Neural cell (in vitro differentiated cells): ENCODE data around the gene EXOC8. TPM values are rescaled to one million over a fixed set of nuclear protein-coding genes. Genes with fewer than 3 reads are reported as not detected.

Experiments used
- H2AFZ ChIP-seq: fragments of 200-600, 300-800 bp; sonication (generic), shearing (Covaris generic); 2 replicates; pipeline ENCODE4 v1.6.0; 2014; ENCODE audit warnings: low read depth, mild to moderate bottlenecking, antibody characterized with exemption, low read length, moderate library complexity
- H3F3A ChIP-seq: fragments of 200-600 bp; shearing (Covaris generic); 2 replicates; pipeline ENCODE4 v1.6.1; 2016; ENCODE audit warnings: mild to moderate bottlenecking, moderate library complexity, mixed read lengths, antibody characterized with exemption, low read length; ENCODE audit not compliant: insufficient read depth, poor library complexity, severe bottlenecking
- H3K27ac ChIP-seq: fragments of 200-600, 300-800 bp; sonication (generic), shearing (Covaris generic); 2 replicates; pipeline ENCODE4 v1.5.1; 2014; ENCODE audit warnings: mild to moderate bottlenecking, low read length, moderate library complexity
- H3K27me3 ChIP-seq: fragments of 300-800, 200-600 bp; sonication (generic), shearing (Covaris generic); 2 replicates; pipeline ENCODE4 v1.6.0; 2014; ENCODE audit warnings: mild to moderate bottlenecking, low read depth, low read length, moderate library complexity; ENCODE audit not compliant: insufficient read depth
- H3K36me3 ChIP-seq: fragments of 300-800, 200-600 bp; sonication (generic), shearing (Covaris generic); 2 replicates; pipeline ENCODE4 v1.5.1; 2014; ENCODE audit warnings: mild to moderate bottlenecking, antibody characterized with exemption, low read length, moderate library complexity; ENCODE audit not compliant: insufficient read depth
- H3K4me2 ChIP-seq: fragments of 300-800, 200-600 bp; sonication (generic), shearing (Covaris generic); 2 replicates; pipeline ENCODE4 v1.6.0; 2014; ENCODE audit warnings: mild to moderate bottlenecking, low read length
- H3K4me3 ChIP-seq: fragments of 300-800, 200-600 bp; sonication (generic), shearing (Covaris generic); 2 replicates; pipeline ENCODE4 v1.5.1; 2014; ENCODE audit warnings: mild to moderate bottlenecking, low read length, moderate library complexity
- H3K79me2 ChIP-seq: fragments of 200-600 bp; shearing (Covaris generic); replicated peaks from 2 replicates; pipeline ENCODE4 v1.6.0; 2014; ENCODE audit warnings: mild to moderate bottlenecking, low read length, moderate library complexity; ENCODE audit not compliant: insufficient read depth
- H3K9ac ChIP-seq: fragments of 300-800, 200-600 bp; sonication (generic), shearing (Covaris generic); 2 replicates; pipeline ENCODE4 v1.6.1; 2016; ENCODE audit warnings: mild to moderate bottlenecking, low read length, mixed read lengths
- H3K9me2 ChIP-seq: fragments of 200-600 bp; shearing (Covaris generic); 2 replicates; pipeline ENCODE4 v1.6.1; 2016; ENCODE audit warnings: mild to moderate bottlenecking, low read length, mixed read lengths; ENCODE audit not compliant: insufficient read depth
- H3K9me3 ChIP-seq: fragments of 200-600, 300-800 bp; sonication (generic), shearing (Covaris generic); 2 replicates; pipeline ENCODE4 v1.6.1; 2016; ENCODE audit warnings: mild to moderate bottlenecking, mixed run types, low read length, moderate library complexity, mixed read lengths
- H4K20me1 ChIP-seq: fragments of 200-600 bp; shearing (Covaris generic); 2 replicates; pipeline ENCODE4 v1.6.1; 2016; ENCODE audit warnings: mild to moderate bottlenecking, mixed run types; ENCODE audit not compliant: insufficient read depth
- EP300 ChIP-seq: fragments of 450-650 bp; conservative IDR thresholded peaks from 2 replicates; pipeline ENCODE4 v1.6.1; 2014; ENCODE audit warnings: antibody characterized with exemption, mild to moderate bottlenecking, moderate library complexity; ENCODE audit not compliant: poor library complexity, severe bottlenecking
- EZH2 ChIP-seq: fragments of 200-600, 300-800 bp; shearing (Covaris generic), sonication (generic); IDR thresholded peaks from 2 replicates; pipeline ENCODE4 v1.6.1; 2014; ENCODE audit warnings: antibody characterized with exemption, low read length, borderline replicate concordance, mild to moderate bottlenecking; ENCODE audit not compliant: insufficient read depth, poor library complexity, severe bottlenecking
- MXI1 ChIP-seq: fragments of 450-650 bp; conservative IDR thresholded peaks from 2 replicates; pipeline ENCODE4 v1.6.1; 2014; ENCODE audit warnings: antibody characterized with exemption, mild to moderate bottlenecking; ENCODE audit not compliant: poor library complexity, severe bottlenecking
- POLR2AphosphoS5 ChIP-seq: IDR thresholded peaks from 2 replicates; pipeline ENCODE4 v1.6.1; 2012
- RAD21 ChIP-seq: fragments of 450-650 bp; conservative IDR thresholded peaks from 2 replicates; pipeline ENCODE4 v1.6.1; 2014; ENCODE audit warnings: antibody characterized with exemption, mild to moderate bottlenecking, moderate library complexity
- SMC3 ChIP-seq: fragments of 450-650 bp; conservative IDR thresholded peaks from 2 replicates; pipeline ENCODE4 v1.6.1; 2014; ENCODE audit warnings: antibody characterized with exemption, mild to moderate bottlenecking, moderate library complexity; ENCODE audit not compliant: poor library complexity
- TAF1 ChIP-seq: IDR thresholded peaks from 2 replicates; pipeline ENCODE4 v1.6.1; 2012; ENCODE audit warnings: low read depth
- polyA plus RNA-seq: library from polyadenylated mRNA; depleted of rRNA; stranded (reverse); fragments of >200 nt; gene quantifications from 2 replicates; pipeline ENCODE4 v1.2.3, GENCODE V29; 2014
- TF ChIP-seq, protein P1 (sequence below): fragments of 450-650 bp; IDR thresholded peaks from 2 replicates; pipeline ENCODE4 v1.5.1; 2014; ENCODE audit warnings: antibody characterized with exemption, mild to moderate bottlenecking, moderate library complexity; ENCODE audit not compliant: poor library complexity, severe bottlenecking
- TF ChIP-seq, protein P2 (sequence below): IDR thresholded peaks from 2 replicates; pipeline ENCODE4 v1.6.1; 2012; ENCODE audit warnings: borderline replicate concordance

Gene EXOC8
- polyA plus RNA-seq, 1 donor from 2014 or later: 12.9 TPM

- TF ChIP-seq SMC3 (no peak), EP300 (no peak), POLR2AphosphoS5 (no peak), MXI1 (no peak)
- TF ChIP-seq, protein P1, sequence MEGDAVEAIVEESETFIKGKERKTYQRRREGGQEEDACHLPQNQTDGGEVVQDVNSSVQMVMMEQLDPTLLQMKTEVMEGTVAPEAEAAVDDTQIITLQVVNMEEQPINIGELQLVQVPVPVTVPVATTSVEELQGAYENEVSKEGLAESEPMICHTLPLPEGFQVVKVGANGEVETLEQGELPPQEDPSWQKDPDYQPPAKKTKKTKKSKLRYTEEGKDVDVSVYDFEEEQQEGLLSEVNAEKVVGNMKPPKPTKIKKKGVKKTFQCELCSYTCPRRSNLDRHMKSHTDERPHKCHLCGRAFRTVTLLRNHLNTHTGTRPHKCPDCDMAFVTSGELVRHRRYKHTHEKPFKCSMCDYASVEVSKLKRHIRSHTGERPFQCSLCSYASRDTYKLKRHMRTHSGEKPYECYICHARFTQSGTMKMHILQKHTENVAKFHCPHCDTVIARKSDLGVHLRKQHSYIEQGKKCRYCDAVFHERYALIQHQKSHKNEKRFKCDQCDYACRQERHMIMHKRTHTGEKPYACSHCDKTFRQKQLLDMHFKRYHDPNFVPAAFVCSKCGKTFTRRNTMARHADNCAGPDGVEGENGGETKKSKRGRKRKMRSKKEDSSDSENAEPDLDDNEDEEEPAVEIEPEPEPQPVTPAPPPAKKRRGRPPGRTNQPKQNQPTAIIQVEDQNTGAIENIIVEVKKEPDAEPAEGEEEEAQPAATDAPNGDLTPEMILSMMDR: no peak
- H3K9ac ChIP-seq: no peak overlapping the region
- no peaks in the 10 kb centered on the region for H4K20me1 ChIP-seq
- no peaks in the 10 kb centered on the region for H3K27me3 ChIP-seq
- no peak overlapping the region for H3K4me2 ChIP-seq
- no peaks in the 10 kb centered on the region for H3K9me2 ChIP-seq
- H3F3A ChIP-seq: no peaks in the 10 kb centered on the region
- no peaks in the 10 kb centered on the region for H3K36me3 ChIP-seq
- no peak overlapping the region for H3K4me3 ChIP-seq
- H3K9me3 ChIP-seq: no peaks in the 10 kb centered on the region
- no peak overlapping the region for H3K27ac ChIP-seq
- H2AFZ ChIP-seq: no peak overlapping the region
- H3K79me2 ChIP-seq: no peaks in the 10 kb centered on the region
These were observed 24.0 kb downstream of the EXOC8 start for GRCh38 chr1:231313661-231314060.

DNA sequence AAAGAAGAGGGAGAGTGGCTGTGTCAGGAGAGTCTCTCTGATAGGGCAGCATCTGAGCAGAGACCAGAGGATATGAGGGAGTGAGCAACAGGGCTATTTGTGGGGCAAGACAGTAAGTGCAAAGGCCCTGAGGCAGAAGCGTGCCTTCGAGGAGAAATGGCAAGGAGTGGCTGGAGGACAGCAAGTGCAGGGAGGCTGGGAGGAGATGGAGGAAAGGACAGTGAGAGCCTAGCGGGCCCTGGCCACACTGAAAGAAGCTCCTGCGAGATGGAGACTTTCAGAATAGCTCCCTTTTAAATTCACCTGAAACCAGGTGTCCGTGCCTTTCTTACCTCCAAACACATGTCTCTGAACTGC, 25.2 kb downstream of the EXOC8 start:
- no peaks in the 10 kb centered on the region for H4K20me1 ChIP-seq
- H3K4me3 ChIP-seq: no peak overlapping the region
- no peaks in the 10 kb centered on the region for H3K9me3 ChIP-seq
- H3K4me2 ChIP-seq: no peak overlapping the region
- H2AFZ ChIP-seq: no peak overlapping the region
- H3K36me3 ChIP-seq: no peaks in the 10 kb centered on the region
- no peaks in the 10 kb centered on the region for H3K9me2 ChIP-seq
- no peak overlapping the region for H3K27ac ChIP-seq
- no peak overlapping the region for H3K9ac ChIP-seq
- H3K79me2 ChIP-seq: no peaks in the 10 kb centered on the region
- H3K27me3 ChIP-seq: no peaks in the 10 kb centered on the region
- no peaks in the 10 kb centered on the region for H3F3A ChIP-seq
- no peak for TF ChIP-seq RAD21
- no peak for TF ChIP-seq EZH2

DNA sequence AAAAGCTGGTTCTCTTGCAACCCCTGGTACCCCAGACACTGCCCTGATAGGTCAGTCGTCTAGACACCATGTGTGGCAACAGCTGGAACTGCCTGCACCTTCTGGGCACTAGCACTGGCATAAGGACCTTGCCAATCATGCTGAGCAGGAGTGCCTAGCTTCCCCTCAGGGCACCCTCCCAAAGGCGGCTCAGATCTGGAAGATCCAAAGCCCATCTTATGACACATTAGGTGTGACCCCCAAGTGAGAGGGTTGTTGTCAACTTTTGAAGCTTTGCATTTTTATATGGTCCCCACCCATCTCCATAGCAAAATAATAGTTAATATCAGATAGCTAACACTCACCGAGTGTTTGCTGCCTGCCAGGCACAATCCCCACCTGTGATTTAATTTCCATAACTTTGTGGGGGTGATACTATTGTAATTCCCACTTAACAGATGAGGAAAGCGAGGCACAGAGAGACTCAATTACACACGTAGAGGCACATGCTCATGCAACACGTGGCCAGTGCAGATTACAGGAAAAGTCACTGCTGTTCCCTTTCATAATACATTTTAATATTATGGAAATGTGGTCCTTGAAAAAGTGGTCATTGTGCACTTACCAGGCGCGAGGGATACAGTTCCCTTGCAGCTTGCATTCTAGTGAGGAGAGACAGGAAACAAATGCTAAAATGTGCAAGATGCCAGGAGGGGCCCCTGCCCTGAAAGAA, 25.8 kb downstream of the EXOC8 start:
- Histone ChIP-seq H3K9me3 (no peaks in the 10 kb centered on the region), H3K27me3 (no peaks in the 10 kb centered on the region), H3K27ac (no peak overlapping the region), H3K4me2 (no peak overlapping the region), H3K9ac (no peak overlapping the region), H3F3A (no peaks in the 10 kb centered on the region), H3K79me2 (no peaks in the 10 kb centered on the region), H3K4me3 (no peak overlapping the region), H3K9me2 (no peaks in the 10 kb centered on the region), H3K36me3 (no peaks in the 10 kb centered on the region), H4K20me1 (no peaks in the 10 kb centered on the region), H2AFZ (no peak overlapping the region)
- TF ChIP-seq POLR2AphosphoS5 (no peak), RAD21 (no peak), EZH2 (no peak), MXI1 (no peak), EP300 (no peak), TAF1 (no peak), SMC3 (no peak)
- TF ChIP-seq, protein P2, sequence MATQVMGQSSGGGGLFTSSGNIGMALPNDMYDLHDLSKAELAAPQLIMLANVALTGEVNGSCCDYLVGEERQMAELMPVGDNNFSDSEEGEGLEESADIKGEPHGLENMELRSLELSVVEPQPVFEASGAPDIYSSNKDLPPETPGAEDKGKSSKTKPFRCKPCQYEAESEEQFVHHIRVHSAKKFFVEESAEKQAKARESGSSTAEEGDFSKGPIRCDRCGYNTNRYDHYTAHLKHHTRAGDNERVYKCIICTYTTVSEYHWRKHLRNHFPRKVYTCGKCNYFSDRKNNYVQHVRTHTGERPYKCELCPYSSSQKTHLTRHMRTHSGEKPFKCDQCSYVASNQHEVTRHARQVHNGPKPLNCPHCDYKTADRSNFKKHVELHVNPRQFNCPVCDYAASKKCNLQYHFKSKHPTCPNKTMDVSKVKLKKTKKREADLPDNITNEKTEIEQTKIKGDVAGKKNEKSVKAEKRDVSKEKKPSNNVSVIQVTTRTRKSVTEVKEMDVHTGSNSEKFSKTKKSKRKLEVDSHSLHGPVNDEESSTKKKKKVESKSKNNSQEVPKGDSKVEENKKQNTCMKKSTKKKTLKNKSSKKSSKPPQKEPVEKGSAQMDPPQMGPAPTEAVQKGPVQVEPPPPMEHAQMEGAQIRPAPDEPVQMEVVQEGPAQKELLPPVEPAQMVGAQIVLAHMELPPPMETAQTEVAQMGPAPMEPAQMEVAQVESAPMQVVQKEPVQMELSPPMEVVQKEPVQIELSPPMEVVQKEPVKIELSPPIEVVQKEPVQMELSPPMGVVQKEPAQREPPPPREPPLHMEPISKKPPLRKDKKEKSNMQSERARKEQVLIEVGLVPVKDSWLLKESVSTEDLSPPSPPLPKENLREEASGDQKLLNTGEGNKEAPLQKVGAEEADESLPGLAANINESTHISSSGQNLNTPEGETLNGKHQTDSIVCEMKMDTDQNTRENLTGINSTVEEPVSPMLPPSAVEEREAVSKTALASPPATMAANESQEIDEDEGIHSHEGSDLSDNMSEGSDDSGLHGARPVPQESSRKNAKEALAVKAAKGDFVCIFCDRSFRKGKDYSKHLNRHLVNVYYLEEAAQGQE: no peak
- TF ChIP-seq, protein P1: no peak
